ENCODE measurements around the gene CDC5L. TPM values are rescaled to one million over a fixed set of nuclear protein-coding genes. Genes with fewer than 3 reads are reported as not detected.
A peak's percentile ranks its signal among the peaks of the same experiment; 100 is the strongest.
"Not testable (repeated sequence)": the region's sequence is repeated elsewhere in the genome, so short reads cannot be mapped to it uniquely, and the experiment has no call there.

Gene CDC5L
- 36.2 and 36.3 TPM in 2 replicates for polyA plus RNA-seq (2014; cell fraction: cytosol; rRNA removed)
- polyA plus RNA-seq (2014; cell fraction: nucleus; rRNA removed) = 22.1 and 22.7 TPM in 2 replicates

DNA sequence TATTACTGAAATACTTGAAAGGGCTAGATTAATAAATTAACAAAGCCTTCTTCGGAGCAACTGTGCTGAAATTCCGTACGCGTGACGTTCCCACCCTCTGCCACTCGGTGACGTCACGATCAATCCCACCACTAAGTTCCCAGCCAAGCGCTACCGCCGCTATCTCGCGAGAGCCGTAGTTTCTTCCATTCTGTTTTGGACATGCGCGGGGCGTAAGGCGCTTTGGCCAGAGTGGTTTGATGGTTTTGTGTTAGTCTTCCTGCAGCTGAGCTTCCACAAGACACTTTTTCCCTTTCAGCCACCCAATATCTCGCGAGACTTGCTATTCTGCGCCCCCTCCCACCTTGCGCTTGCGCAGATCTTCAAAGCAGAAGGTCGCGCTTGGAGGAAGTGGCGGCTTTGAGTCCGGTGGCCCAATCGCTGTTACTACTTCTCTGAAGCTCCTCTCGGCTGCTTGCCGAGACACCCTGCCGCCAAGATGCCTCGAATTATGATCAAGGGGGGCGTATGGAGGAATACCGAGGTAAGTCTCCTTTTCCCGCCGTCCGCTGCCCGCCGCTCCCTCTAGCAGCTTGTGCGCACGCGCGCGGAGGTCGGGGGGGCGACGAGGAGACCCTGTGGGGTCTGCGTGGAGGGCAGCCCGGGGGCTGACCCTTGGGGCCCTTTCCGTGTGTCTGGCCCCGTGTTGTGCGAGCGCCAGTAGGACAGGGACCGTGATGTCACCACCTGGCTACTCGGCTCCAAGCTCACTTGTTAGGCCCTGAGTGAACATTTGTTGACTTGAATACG, at the start of gene CDC5L:
Gene CDC5L, plus strand, starts transcription at position 361 of the 789 bp plus-strand sequence. Its CDS starts 118 bp downstream, at position 479.
- peak; percentile 99 for DNase-seq (ENCODE audit: low spot score)

DNA sequence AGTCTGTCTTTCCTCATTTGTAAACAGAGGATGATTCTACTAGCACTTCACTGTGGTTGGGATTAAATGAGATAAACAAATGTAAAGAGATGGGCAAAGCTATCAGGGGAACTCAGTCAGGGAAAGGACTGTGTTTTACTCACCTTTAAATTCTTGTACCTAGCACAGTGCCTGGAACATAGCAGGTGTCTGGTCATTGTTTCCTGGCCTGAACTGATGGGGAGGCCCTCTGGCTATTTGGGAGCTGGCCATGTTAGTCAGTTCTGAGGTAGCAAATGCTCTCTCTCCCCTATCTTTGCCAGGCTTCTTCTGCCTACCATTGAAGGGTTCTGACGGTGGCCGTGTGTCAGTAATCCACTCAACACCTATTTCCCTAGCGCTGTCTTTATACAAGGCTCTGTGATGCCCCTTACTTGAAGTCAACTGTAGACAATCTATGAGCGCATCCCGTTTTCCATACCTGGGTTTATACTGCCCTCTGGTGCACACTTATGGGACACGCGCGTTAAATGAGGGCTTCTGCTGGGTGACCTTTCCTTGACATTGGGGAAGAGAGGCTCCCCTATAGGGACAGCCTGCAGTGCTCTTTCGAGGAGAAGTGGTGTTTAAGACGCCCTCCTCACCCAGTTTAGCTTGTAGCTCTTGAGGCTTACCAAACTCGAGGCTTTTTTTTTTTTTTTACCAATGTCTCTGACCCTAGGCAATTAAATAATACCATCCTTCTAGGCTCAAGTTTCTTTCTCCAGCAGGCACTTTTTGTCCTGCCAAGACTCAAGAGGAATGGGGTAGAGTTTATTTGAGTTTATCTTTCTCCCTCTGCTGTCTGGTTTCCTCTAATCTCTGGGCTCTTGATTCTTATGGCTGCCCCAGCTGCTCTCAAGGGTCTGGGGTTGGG, 49.0 kb upstream of the CDC5L start:
- DNase-seq (ENCODE audit: low spot score) = peak; percentile 84

- no peak for DNase-seq (ENCODE audit: low spot score)
Observed at GRCh38 chr6:44339301-44339700, 48.2 kb upstream of the CDC5L start.

DNA sequence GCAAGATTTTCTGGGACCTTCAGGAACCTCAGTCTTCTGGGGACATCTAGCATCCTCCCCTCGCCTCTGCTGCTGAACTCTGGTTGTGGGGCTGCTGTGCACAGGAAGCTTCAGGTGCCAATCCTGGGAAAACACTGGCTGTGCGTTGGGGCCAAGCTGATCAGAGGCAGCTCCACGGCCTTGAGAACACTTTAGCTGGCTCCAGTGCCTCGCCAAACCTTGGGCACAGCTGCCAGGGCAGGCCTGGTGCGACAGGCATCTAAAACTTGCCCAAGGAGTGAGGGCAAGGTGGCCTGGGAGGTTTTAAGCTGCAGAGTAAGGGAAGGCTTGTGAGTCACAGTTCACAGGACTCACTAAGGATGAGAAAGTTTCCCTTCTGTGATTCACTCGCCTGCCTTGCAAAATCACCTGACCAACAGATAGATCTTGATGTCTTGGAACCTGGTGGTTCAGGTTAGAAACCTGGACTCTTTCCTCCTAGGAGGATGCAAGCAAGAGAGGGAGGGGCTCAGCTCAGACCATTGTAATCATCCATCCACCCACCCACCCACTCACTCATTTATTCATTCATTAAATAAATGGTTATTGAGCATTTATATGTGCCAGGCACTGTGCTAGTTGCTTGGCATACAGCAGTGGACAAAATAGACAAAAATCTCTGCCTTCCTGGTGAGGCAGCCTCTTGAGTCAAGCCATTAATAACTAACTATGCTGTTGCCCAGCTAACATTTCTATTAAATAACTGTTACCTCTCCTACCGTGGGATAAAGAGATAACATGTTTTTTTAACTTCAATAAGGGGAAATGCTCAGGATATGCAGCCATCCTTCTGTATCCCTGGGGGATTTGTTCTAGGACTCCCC, 47.5 kb upstream of the CDC5L start:
- no peak for DNase-seq (ENCODE audit: low spot score)

DNA sequence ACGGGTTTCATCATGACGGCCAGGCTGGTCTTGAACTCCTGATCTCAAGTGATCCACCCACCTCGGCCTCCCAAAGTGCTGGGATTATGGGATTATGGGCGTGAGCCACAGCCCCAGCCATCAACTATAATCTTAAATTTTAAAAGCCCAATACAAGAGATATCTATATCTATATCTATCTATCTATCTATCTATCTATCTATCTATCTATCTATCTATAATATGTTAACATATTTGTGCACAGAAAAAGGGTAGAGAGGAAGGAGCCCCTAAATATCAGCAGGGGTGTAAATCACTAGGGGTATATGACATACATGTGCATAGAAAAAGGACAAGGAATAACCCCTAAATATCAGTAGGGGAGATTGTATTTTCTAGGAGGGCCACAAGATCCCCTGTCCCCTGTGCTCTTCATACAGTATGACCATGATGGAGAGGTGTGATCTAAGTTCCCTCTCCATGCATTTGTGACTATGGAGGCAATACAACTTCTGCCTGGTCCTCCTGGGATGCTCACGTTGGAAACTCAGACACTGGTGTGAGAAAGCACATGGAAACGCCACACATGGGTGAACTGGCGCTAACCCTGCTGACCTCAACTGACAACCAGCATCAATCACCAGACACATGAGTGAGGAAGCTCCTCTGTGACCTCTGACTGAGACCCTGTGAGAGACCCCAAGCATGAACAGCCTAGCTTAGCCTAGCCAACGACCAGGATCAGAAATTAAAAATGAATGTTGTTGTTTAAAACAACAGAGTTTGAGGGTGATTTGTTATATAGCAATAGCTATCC, 46.2 kb upstream of the CDC5L start:
- DNase-seq (ENCODE audit: low spot score) = peak; percentile 88

DNA sequence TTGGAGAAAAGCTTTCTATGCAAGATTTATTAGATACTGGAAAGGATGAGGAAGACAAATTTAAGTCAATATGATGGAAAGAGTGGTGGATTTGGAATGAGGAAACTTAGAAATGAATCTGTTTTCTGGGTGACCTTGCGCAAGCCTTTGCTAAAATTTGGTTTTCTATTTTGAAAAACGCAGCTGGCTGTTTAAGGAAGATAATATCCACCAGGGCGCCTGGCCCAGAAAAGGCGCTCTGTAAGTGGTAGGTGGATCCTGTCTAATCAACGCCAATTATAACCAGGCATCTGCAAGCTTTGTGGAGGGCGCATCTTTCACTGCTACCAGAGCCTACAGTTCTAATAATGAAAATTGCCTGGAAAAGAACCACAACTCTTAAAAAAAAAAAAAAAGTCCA, 45.5 kb upstream of the CDC5L start:
- peak; percentile 91 for DNase-seq (ENCODE audit: low spot score)

DNA sequence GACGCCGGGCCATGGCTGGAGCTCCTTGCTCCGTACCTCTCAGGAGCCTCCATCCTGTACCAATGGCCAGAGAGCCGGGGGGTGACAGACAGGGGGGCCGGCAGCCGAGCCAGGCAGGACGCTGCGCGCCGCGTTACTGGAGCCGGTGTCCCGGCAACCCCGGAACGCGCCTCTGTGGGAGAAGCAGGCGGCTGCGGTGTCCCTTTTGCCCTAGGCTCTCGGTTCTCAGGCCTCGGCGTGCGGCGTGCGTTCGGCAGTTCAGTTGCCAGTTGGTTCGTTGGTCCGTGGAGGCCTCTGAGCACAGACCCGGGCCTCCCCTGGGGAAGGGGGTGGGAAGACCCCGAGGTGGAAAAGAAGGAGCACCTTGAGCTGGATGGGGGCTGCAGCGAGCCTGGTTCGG, 45.0 kb upstream of the CDC5L start, which contains the start of gene SPATS1:
Gene SPATS1, plus strand, starts transcription at position 162 of the 400 bp plus-strand sequence. CDS start 446 bp downstream, outside the sequence.
- DNase-seq (ENCODE audit: low spot score) = no peak

DNA sequence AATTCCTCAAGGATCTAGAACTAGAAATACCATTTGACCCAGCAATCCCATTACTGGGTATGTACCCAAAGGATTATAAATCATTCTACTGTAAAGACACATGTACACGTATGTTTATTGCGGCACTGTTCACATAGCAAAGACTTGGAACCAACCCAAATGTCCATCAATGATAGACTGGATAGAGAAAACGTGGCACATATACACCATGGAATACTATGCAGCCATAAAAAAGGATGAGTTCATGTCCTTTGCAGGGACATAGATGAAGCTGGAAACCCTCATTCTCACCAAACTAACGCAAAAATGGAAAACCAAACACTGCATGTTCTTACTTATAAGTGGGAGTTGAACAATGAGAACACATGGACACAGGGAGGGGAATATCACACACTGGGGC, 40.7 kb upstream of the CDC5L start:
- DNase-seq (ENCODE audit: low spot score) = not testable (repeated sequence)

- DNase-seq (ENCODE audit: low spot score) = no peak
Observed at GRCh38 chr6:44349904-44350649, 37.4 kb upstream of the CDC5L start.

DNA sequence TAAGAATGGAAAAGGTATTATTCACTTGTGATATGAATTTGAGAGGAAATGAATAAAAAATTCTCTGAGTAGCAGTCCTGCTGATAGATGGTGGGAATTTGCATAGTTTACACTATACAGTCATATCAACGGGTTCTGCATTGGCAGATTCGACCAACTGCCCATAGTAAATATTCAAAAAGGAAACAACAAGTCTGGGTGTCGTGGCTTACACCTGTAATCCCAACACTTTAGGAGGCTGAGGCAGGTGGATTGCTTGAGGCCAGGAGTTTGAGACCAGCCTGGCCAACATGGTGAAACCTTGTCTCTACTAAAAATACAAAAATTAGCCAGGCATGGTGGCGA, 36.9 kb upstream of the CDC5L start:
- DNase-seq (ENCODE audit: low spot score) = not testable (repeated sequence)

GRCh38 chr6:44352259-44352658, 35.2 kb upstream of the CDC5L start:
- DNase-seq (ENCODE audit: low spot score) = no peak

- DNase-seq (ENCODE audit: low spot score) = no peak
Observed at GRCh38 chr6:44353336-44353735, 34.2 kb upstream of the CDC5L start.

DNA sequence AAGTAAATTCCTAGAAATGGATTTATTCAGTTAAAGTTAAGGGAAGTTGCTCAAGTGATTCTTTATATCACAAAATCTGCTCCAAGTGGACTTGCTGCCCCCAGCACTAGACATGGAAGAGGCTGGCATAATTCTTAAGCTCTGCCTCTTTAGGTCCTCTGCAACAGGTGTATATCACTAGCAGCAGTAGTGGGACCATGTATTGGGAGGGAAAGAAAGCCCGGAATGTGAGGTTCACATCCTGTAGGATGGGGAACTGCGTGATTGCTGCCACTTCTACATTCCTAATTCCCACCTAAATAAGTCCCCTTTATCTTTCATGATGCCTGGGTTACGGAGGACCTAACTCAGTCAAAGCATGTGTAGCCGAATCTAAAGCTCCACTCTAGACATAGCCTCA, 31.9 kb upstream of the CDC5L start:
- DNase-seq (ENCODE audit: low spot score) = no peak

GRCh38 chr6:44356487-44356886, 31.0 kb upstream of the CDC5L start:
- DNase-seq (ENCODE audit: low spot score) = no peak

DNA sequence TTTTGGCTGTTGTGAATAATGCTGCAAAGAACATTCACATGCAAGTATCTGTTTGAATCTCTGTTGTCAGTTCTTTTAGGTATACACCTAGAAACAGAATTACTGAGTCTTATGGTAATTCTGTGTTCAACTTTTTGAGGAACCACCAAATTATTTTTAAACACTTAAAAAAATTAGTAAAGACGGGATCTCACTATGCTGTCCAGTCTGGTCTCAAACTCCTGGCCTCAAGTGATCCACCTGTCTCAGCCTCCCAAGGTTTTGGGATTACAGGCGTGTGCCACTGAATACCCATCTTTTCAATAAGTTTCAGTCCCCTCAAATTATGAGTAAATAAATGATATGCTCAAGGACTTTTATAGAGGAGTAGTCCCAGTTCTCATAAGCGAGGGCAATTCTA, 27.5 kb upstream of the CDC5L start:
- DNase-seq (ENCODE audit: low spot score) = no peak

- no peak for DNase-seq (ENCODE audit: low spot score)
Observed at GRCh38 chr6:44361947-44362346, 25.6 kb upstream of the CDC5L start.

- DNase-seq (ENCODE audit: low spot score) = no peak
Observed at GRCh38 chr6:44363377-44363926, 24.1 kb upstream of the CDC5L start.

DNA sequence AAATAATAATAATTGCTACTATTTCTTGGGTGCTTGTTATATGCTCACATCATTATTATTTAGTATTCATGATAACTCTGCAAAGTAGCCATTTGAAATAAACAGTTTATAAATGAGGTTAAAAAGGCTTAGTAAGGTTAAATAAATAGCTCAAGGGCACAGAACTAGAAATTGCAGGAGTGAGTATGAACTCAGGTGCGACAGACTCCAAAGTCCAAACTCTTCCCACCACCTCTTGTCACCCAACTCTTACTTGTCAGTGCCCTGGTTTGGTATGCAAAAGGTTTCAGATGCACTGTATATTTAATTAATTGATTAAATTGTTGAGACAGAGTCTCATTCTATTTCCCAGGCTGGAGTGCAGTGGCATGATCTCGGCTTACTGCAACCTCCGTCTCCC, 20.7 kb upstream of the CDC5L start:
- DNase-seq (ENCODE audit: low spot score) = no peak

- no peak for DNase-seq (ENCODE audit: low spot score)
Observed at GRCh38 chr6:44367681-44368080, 19.8 kb upstream of the CDC5L start.

DNA sequence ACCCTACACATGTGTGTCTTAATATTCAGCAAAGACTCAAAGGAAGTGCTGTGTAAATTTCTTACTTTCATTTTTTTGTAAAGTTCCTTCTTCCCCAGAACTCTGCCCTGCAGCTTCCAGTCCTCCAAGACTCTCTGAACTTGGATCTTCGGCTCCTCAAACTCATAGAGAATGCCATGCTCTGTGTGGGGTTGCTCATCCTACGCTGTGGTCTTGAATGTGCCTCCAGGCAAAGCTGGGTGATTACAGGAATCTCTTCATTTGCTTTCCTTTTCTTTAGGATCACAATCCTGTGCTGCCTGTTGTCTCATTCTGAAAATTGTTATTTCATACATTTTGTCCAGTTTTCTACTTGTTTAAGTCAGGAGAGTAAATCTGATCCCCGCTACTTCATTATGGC, 14.5 kb upstream of the CDC5L start:
- no peak for DNase-seq (ENCODE audit: low spot score)

Measured in SK-N-DZ (cell line).